Activated CD4-positive, alpha-beta T cell treated with anti-CD3 and anti-CD28 coated beads, Interleukin-2, Interleukin-4, amounts not matched to agents 100 ng/mL and 50 ng/mL, durations not matched to agents 16 hours and 8 hours (primary cell): ENCODE results near the gene PBX4.

Experiments
- DNase-seq: peaks from one replicate; pipeline ENCODE4 v3.0.0-alpha.2; 2020; ENCODE audit warnings: low spot score

Gene PBX4

GRCh38 chr19:19524053-19524452, 94.4 kb downstream of the PBX4 start:
- DNase-seq: no peak

GRCh38 chr19:19523177-19523576, 95.3 kb downstream of the PBX4 start:
- no peak for DNase-seq

- no peak for DNase-seq
Measured at GRCh38 chr19:19520989-19521388, 97.5 kb downstream of the PBX4 start.

- no peak for DNase-seq
Measured at GRCh38 chr19:19517235-19517619, 101.3 kb downstream of the PBX4 start.

GRCh38 chr19:19515642-19516519, 102.6 kb downstream of the PBX4 start, which contains the start of gene NDUFA13:
Gene NDUFA13 (plus strand): TSS chr19:19516225. CDS start chr19:19516239, 14 bp downstream.
- DNase-seq: peak; percentile 95

- no peak for DNase-seq
Measured at GRCh38 chr19:19514881-19515641, 103.4 kb downstream of the PBX4 start, which contains the start of gene TSSK6. Gene TSSK6 (minus strand): TSS chr19:19515548. CDS start chr19:19515427, 121 bp downstream.

- DNase-seq: no peak
Measured at GRCh38 chr19:19514215-19514657, 104.3 kb downstream of the PBX4 start.

GRCh38 chr19:19513682-19514081, 104.8 kb downstream of the PBX4 start:
- DNase-seq: no peak
